Thyroid gland (tissue), 4 donors: ENCODE data around the gene WDR19.

ENCODE experiments used
- CTCF ChIP-seq, 6 experiments: fragments of 200-600 bp in 3 of 6; fragments of 450-650 bp in 3 of 6; sonication (generic) in 3 of 6; IDR thresholded peaks; one replicate each; pipeline ENCODE4 v1.5.1; 2016 to 2019; ENCODE audit warnings: antibody characterized with exemption in 6 of 6, mild to moderate bottlenecking in 2 of 6, inconsistent platforms in 1 of 6, moderate library complexity in 1 of 6
- POLR2A ChIP-seq, 2 donors: fragments of 450-650 bp; IDR thresholded peaks; one replicate each; pipeline ENCODE4 v1.6.1; 2017; ENCODE audit warnings: antibody characterized with exemption in 2 of 2, mild to moderate bottlenecking in 2 of 2, moderate library complexity in 1 of 2

GRCh38 chr4:39331191-39331590, 148.9 kb downstream of the WDR19 start:
- no peak for TF ChIP-seq CTCF (IDR thresholded peaks at IDR 0.05)
- no peak for TF ChIP-seq POLR2A (IDR thresholded peaks at IDR 0.05)
